OCI-M1 (cell line): ENCODE data around the gene TIGAR.

Experiments used
- DNase-seq: peaks from one replicate; lab custom pipeline; 2025; lab: John Stamatoyannopoulos, UW

TIGAR gene, protein sequence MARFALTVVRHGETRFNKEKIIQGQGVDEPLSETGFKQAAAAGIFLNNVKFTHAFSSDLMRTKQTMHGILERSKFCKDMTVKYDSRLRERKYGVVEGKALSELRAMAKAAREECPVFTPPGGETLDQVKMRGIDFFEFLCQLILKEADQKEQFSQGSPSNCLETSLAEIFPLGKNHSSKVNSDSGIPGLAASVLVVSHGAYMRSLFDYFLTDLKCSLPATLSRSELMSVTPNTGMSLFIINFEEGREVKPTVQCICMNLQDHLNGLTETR

DNA sequence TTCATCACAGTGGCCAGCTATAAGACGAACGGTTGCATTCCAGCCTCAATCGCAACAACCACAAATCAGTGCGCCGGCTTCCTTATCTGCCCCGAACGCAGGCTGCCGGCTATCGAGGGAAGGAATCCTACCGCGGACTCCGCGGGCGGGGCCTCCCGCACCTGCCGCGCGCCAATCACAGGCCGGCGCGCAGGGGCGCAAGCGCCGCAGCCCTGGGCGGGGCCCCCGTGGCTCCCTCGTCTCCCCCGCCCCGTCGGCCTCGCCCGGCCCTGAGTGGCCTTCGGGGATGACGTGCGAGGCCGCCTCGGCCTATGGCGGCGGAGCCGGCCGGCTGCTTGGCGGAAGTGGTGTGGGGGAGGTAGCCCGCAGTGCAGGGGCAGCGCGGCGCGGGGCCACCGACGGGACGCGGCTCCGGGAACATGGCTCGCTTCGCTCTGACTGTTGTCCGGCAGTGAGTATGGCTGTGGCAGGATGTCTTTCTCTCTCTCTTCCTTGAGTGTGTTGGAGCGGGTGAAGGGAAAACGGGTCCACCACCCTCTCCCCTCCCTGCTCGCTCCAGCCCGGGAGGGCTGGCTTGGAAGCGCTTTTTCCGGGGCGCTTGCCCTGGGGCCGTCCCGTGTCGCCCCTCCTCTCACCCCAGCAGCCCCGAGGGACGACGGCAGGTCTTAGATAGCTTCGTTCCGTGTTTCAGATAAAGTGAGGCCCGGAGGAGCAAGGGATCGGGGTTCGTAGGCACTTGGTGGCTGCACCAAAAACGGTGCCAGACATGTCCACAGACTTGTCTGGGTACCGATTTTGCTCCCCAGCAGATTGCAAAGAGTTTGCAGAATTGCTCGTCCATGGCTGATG lies at the start of gene TIGAR:
TIGAR (plus strand) TSS at position 361 of the 849 bp plus-strand sequence; CDS start at position 420, 59 bp downstream.
- DNase-seq, result peak; percentile 97

DNA sequence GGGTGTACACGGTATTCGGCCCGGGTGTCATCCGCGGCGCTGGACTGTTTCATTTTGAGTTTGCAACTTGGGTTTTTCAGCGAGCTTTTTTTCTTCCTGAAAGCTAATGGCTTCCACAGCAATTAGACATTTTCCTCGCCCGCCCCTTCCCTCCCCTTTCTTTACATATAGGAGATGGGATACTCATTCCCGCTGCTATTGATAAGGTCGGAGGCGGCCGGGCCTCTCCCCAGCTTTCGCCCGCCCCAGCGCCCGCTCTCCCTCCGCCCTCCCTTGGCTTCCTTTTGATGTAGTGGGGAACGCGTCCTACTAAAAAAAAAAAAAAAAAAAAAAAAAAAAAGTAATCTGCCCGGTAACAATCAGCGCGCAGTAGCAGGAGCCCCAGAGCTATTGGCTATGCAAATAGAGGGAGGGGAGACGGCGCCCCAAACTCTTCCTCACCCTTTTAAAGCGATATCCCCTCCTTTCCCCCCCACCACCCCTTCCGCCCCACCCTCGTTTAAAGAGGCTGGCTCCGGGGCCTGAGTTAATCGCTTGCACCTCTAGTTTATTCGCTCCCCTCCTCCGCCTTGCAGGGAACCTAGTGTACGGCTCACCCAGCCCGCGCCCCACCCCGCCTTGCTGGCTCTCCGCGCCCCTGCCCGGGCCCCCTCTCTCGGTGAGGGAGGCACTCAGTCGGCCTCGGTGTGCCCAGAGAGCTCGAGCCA lies 49.1 kb upstream of the TIGAR start:
- DNase-seq, result peak; percentile 94

DNA sequence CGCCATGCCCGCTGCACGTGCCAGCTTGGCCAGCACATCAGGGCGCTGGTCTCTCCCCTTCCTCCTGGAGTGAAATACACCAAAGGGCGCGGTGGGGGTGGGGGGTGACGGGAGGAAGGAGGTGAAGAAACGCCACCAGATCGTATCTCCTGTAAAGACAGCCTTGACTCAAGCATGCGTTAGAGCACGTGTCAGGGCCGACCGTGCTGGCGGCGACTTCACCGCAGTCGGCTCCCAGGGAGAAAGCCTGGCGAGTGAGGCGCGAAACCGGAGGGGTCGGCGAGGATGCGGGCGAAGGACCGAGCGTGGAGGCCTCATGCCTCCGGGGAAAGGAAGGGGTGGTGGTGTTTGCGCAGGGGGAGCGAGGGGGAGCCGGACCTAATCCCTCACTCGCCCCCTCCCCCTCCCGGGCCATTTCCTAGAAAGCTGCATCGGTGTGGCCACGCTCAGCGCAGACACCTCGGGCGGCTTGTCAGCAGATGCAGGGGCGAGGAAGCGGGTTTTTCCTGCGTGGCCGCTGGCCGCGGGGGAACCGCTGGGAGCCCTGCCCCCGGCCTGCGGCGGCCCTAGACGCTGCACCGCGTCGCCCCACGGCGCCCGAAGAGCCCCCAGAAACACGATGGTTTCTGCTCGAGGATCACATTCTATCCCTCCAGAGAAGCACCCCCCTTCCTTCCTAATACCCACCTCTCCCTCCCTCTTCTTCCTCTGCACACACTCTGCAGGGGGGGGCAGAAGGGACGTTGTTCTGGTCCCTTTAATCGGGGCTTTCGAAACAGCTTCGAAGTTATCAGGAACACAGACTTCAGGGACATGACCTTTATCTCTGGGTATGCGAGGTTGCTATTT lies 48.4 kb upstream of the TIGAR start:
- peak; percentile 96 for DNase-seq

DNA sequence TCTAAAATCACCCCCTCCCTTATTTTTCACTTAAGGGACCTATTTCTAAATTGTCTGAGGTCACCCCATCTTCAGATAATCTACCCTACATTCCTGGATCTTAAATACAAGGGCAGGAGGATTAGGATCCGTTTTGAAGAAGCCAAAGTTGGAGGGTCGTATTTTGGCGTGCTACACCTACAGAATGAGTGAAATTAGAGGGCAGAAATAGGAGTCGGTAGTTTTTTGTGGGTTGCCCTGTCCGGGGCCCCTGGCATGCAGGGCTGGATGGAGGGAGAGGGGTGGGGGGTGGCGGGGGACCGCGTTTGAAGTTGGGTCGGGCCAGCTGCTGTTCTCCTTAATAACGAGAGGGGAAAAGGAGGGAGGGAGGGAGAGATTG lies 47.8 kb upstream of the TIGAR start:
- no peak for DNase-seq

DNA sequence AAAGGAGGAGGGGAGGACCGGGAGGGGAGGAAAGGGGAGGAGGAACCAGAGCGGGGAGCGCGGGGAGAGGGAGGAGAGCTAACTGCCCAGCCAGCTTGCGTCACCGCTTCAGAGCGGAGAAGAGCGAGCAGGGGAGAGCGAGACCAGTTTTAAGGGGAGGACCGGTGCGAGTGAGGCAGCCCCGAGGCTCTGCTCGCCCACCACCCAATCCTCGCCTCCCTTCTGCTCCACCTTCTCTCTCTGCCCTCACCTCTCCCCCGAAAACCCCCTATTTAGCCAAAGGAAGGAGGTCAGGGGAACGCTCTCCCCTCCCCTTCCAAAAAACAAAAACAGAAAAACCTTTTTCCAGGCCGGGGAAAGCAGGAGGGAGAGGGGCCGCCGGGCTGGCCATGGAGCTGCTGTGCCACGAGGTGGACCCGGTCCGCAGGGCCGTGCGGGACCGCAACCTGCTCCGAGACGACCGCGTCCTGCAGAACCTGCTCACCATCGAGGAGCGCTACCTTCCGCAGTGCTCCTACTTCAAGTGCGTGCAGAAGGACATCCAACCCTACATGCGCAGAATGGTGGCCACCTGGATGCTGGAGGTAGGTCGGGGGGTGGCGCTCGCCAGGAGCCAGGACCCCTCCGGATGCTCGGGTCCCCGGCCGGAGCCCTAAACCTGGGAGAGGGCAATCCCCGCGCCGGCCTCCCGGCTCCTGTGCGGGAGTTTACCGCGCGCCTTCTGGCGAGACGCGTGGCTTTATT lies 47.2 kb upstream of the TIGAR start, which contains the start of gene CCND2:
CCND2 (plus strand) TSS at position 111 of the 744 bp plus-strand sequence; CDS start at position 390, 279 bp downstream.
- DNase-seq, result peak; percentile 95

DNA sequence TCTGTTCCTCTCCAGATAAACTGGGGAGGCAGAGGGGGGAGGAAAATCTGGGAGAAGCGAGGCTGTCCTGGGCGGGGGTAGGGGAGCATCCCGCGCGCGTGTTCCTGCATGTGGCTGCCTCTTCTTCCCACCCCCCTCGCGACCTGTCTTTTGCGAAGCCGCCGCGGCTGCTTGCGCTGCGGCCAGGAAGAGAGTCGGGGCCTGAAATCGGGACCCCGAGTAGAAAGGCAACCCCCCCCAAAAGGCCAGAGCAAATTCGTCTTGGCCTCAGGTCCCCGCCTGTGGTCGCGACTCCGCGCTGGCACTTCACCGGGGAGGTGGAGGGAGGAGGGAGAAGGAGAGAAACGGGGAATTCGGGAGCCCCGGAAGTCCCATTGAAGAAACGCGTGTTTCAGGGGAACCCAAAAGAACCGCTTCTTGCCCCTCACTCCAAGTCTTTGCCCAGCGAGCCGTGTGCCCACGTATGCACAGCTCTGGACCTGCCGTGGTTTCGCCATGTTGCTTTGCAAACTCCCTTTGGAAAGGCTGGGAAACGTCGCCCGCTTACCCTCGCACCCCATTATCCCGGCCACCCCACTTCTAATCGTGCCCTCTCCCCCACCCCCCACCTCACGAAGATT lies 46.5 kb upstream of the TIGAR start:
- peak; percentile 46 for DNase-seq

DNA sequence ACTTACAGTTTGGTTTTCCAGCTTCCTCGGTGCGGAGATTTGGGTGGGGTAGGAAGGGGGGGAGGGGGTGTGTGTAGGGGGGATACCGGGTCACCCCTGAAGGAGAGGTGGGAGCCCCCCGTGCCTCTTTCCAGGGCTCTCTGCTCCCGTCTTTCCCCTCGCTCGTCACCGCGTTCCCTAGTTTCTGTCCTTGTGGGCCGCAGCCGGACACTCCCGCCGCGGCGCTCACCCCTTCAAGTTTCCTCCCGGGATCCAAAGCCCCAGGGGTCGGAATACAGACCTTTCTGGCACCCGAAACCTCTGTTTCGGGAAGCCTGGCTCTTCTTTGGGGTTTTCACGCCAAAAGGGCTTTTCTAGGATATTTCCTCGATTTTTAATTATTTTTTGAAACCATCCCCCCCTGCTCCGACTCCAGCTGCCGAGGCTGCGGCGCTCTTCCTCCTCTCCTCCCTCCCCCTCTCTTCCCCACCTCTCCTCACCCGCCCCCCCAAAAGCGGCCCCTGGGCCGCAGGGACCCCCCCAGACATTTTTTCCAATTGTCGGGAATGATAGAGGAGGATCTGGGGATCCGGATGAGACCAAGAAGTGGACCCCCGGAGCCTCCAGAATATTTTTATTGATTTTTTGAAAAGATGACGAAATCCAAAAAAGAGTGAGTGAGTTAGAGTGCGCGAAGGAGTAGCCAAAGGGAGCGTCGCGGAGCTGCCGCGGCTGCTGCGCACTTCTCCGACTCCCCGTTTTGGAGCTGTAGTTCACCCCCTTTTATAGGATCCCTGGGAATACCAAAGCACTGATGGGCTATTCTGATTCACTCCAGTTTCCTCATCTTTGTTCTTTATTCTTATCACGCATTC lies 45.8 kb upstream of the TIGAR start:
- peak; percentile 47 for DNase-seq

DNA sequence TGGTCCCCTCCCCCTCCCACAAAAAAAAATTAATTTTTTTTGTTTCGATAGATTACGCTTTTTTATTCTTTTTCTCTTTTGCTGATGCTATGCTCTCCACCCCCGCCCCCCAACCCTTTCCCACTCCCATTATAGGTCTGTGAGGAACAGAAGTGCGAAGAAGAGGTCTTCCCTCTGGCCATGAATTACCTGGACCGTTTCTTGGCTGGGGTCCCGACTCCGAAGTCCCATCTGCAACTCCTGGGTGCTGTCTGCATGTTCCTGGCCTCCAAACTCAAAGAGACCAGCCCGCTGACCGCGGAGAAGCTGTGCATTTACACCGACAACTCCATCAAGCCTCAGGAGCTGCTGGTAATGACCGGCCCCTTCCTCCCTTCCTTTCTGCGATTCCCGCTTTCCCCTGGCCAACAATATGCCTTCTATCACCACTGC lies 45.1 kb upstream of the TIGAR start:
- DNase-seq, result no peak

DNA sequence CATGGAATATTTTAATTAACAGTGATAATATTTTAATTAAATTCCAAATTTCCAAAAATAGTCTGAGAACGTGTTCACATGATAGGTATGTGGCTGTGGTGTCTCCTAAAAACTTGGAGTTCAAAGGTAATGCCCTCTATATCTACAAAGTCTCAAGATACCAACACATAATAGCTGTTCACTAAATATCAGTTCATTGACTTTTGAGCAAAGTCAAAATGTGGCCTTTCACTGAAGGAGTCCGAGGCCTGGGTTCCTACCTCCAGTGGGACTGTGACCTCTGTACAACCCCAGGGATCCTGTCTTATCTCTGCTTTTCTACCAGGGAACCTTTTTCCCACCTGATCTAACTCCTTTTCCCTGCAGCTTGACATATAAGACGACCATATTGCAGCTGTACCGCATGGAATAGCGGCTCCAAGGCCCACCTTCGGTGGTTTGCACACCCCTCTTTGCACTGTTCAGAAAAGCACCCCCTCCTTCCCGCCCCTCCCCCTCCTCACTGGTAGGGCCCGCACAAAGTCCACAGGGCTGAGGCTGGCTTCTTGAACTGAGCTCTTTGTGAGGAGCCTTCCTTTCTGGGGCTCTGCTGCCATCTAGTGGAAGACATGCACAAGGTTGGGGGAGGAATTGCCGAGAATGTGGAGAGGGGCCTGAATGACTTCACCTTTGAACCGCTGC lies 44.3 kb upstream of the TIGAR start:
- DNase-seq, result peak; percentile 91

DNA sequence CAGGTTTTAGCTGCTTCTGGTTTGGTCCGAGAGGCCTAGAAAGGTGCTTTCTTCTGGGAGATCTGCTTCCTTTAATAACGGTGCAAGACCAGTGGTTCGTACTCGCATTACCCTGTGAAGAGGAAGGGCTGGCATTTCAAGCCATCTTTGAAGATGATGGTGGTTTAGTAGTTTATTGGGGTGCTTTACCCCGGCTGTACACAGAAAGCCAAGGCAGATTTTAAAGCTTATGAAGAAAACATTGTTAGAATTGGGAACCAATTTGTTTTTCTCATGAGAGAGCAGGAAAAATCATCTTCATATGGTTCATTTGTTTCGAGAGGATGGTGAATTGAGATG lies 43.8 kb upstream of the TIGAR start:
- DNase-seq, result no peak

DNA sequence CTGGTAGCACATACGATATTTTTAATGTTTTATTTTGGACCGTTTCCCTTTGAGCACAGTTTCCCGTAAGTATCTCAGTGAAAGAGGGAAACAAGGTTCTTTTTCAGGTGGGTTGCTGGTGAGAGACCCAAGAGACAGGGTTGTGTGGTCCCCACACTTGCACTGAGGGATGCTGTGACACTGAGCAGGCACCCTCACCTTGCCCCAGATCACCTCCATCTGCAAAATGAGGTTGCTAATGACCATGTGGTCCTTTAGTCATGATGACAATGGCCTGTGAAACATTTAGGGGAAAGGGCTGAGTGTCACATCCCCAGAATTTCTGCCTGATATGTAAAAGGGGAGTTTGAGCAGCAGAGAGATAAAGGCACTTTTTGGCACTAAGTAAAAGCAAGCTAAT lies 43.2 kb upstream of the TIGAR start:
- DNase-seq, result no peak

DNA sequence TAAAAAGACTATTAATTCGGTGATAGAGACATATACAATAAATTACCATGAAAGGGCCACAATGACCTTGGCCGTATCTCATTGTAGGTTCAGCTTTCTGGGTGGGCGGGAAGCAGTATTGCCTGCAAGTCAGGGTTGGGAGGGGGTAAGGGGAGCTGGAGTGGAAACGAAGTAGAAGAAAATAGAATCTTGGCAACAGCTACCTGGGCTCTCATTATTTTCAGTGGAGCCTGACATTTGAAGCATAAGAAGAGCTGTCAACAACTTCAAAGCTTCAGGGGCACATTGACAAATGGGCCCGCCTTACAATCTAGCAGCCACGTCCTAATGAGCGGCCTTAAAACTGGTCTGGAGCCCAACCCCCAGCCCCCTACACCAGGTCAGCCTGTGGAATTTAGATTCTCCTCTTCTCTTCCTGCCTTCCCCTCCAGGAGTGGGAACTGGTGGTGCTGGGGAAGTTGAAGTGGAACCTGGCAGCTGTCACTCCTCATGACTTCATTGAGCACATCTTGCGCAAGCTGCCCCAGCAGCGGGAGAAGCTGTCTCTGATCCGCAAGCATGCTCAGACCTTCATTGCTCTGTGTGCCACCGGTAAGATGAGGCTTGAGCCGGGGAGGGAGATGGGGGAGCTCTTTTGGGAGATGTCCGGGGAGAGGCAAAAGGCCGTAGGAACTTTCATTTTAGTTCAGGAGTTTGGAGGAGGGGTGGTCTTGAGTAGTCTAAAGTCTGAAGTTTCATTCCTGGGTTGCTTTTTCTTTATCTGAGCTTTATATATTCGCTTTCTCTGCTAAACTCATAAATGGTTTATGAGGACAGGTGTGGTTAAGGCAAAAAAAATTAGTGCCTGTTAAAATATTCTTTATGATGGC lies 42.5 kb upstream of the TIGAR start:
- no peak for DNase-seq

DNA sequence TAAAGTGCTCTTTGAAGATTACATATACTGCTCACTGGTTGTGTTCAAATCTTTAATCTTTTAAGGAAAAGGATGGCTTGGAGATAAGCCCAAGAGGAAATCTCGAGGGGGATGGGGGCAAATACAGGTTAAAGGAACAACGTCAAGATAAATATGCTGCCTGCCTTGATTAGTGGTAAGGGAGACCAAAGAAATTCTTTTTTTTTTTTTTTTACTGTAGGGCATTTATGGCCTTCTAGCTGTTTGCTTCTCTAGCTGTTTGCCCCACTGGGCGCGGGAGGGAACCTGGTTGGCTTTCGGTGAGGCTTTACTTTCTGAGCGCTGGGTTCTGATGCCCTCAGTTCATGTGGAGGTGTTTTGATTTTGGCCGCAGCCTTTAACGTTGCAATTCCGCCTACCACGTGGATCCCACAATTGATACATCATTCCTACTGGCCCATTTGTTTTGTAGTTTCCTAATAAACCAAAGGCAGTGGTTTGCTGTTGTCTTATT lies 41.8 kb upstream of the TIGAR start:
- no peak for DNase-seq

DNA sequence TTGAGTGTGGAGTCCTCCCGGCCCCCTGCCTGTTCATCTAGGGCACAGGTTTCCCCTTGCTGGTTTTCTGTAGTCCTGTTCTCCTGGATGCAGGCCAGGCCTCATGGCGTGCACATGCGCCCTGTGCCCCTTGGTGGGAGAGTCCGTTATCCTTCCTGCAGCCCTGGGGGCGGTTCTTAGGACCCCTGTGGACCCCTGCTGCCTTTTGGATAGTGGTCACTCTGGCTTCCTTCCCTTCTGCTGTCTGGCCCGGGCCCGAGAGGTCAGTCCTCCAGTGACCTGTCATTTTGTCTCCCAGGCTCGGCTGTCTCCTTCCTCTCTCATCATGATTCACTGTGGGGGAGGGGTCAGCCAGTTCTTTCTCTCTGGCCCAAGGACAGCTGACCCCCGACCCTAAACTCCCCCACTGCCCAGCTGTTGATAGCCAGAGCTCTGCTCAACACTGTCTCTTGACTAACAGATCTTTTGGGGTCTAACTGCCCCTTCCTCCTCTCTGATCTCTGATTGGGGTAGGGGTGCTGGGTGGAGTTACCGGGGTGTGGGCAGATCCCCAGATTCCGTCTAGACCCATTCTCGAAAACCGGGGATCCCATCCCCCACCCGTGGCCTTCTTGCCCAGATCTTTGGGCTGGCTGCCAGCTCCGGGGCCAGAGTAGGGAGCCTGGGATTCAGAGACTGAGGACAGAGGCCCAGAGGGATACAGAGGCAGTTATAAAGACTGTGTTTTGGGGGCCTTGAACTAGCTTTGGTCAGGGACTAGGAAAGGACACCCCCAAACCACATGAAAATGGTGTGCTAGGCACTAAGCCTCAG lies 40.5 kb upstream of the TIGAR start:
- DNase-seq, result no peak

DNA sequence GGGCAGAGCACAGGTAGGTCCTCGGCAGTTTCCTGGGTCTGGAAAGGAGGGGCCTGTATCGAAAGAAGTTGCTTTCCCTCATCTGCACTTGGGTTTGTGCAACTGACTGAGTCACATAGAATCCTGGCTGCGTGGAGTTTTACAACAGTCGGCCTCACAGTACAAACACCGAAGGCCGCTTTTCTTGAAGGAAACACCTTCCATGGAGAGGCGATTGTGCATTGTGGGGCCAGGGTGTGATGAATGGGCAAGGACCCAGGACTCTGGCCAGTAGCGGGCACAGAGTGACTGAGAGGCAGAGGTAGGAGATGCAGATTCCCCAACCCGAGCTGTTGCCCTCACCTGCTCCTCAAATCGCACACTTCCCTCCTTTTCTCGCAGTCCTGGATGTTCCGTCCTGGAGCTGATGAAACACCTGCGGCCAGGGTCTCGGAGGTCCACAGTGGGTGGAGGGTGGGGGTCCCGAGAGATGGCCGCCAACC lies 39.8 kb upstream of the TIGAR start:
- no peak for DNase-seq

DNA sequence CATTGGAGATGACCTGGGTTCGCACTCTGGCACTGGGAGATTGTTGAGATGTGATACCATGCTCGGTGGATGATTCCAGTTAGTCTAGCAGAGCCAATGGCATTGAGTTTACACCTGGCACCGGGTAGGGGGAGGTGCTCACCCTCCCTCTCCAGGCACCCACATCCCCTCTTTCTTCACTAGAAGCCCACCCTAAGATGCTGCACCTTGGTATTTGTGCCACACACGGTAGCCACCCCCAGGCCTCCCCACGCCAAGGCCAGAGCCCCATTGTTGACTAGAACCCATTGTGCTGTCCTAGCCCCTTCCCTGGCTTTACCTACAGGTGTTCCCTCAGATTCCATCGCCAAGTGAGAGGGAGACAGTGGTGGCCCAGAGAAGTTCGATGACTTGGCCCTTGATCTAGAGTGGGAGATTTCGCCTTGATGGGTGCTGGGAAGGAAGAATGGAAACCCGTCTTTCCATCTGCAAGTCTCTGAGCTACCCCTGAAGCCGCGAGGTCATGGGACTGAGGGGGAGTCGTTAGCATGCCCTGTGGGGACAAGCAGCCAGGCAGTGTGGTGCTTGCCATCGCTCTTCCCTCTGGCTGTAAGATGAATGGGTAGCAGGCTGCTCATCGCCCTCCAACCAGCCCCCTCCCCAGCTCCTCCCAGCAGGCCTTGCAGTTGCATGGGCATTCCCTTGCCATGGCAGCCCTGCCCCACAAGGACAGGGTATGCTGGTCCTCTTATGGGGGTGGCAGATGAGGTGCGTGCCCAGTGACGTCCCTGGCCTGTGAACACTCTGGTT lies 38.7 kb upstream of the TIGAR start:
- DNase-seq, result no peak
